WERI-Rb-1 (cell line): ENCODE measurements around the gene ATG16L2.

Experiments
- DNase-seq: peaks from one replicate; pipeline ENCODE4 v3.0.0-alpha.2; 2020
- H3K27ac ChIP-seq: fragments of 250-450 bp; sonication (Bioruptor Pico); 2 replicates; pipeline ENCODE4 v1.5.1; 2020; ENCODE audit warnings: mild to moderate bottlenecking, moderate library complexity
- H3K27me3 ChIP-seq: fragments of 250-450 bp; sonication (Bioruptor Pico); 2 replicates; pipeline ENCODE4 v1.5.1; 2021; ENCODE audit warnings: mild to moderate bottlenecking, low read depth, moderate library complexity; ENCODE audit not compliant: insufficient read depth, severe bottlenecking
- H3K36me3 ChIP-seq: fragments of 250-450 bp; sonication (Bioruptor Pico); 2 replicates; pipeline ENCODE4 v1.5.1; 2020; ENCODE audit warnings: mild to moderate bottlenecking, moderate library complexity
- H3K4me3 ChIP-seq: 2 replicates; pipeline ENCODE4 v1.5.1; 2011; ENCODE audit warnings: low read depth, mild to moderate bottlenecking, control low read depth, low read length
- H3K9me3 ChIP-seq: fragments of 250-450 bp; sonication (Bioruptor Pico); 2 replicates; pipeline ENCODE4 v1.5.1; 2021; ENCODE audit warnings: mild to moderate bottlenecking, moderate library complexity; ENCODE audit not compliant: severe bottlenecking
- CTCF ChIP-seq: IDR thresholded peaks from 2 replicates; pipeline ENCODE4 v1.5.1; 2011; ENCODE audit warnings: low read depth, mild to moderate bottlenecking, control low read depth, inconsistent platforms, low read length

Gene ATG16L2

GRCh38 chr11:72820439-72821139 is 6.4 kb downstream of the ATG16L2 start:
- no peak for TF ChIP-seq CTCF
- Histone ChIP-seq H3K27me3 (no peaks in the 10 kb centered on the region), H3K4me3 (no peak overlapping the region), H3K36me3 (peaks cover 19% of the 10 kb centered on the region), H3K9me3 (no peaks in the 10 kb centered on the region), H3K27ac (no peak overlapping the region)
- no peak for DNase-seq

- peak overlapping the region; percentile 58 for H3K27ac ChIP-seq
- H3K4me3 ChIP-seq, result peak overlapping the region; percentile 48
Observed at GRCh38 chr11:72821221-72821919, 7.2 kb downstream of the ATG16L2 start.

GRCh38 chr11:72821920-72822799 is 7.9 kb downstream of the ATG16L2 start:
- peak; percentile 45 for TF ChIP-seq CTCF
- H3K27ac ChIP-seq, result peak overlapping the region; percentile 58
- H3K27me3 ChIP-seq, result no peaks in the 10 kb centered on the region
- no peaks in the 10 kb centered on the region for H3K9me3 ChIP-seq
- DNase-seq, result peak; percentile 92
- H3K4me3 ChIP-seq, result peak overlapping the region; percentile 48
- H3K36me3 ChIP-seq, result peaks cover 18% of the 10 kb centered on the region

More at GRCh38 chr11:72821221-72821919, 7.2 kb downstream of the ATG16L2 start:
- TF ChIP-seq CTCF, result no peak
- Histone ChIP-seq H3K9me3 (no peaks in the 10 kb centered on the region), H3K36me3 (peaks cover 19% of the 10 kb centered on the region), H3K27me3 (no peaks in the 10 kb centered on the region)
- peak; percentile 35 for DNase-seq

GRCh38 chr11:72823105-72823804 is 9.0 kb downstream of the ATG16L2 start:
- peaks cover 9% of the 10 kb centered on the region for H3K36me3 ChIP-seq
- no peak for DNase-seq
- no peak overlapping the region for H3K27ac ChIP-seq
- no peak for TF ChIP-seq CTCF
- no peaks in the 10 kb centered on the region for H3K9me3 ChIP-seq
- H3K27me3 ChIP-seq, result no peaks in the 10 kb centered on the region
- no peak overlapping the region for H3K4me3 ChIP-seq

GRCh38 chr11:72824020-72824419 is 9.8 kb downstream of the ATG16L2 start:
- Histone ChIP-seq H3K4me3 (no peak overlapping the region), H3K36me3 (peaks cover 2% of the 10 kb centered on the region; the same call in 1 of the 2 replicates), H3K9me3 (no peaks in the 10 kb centered on the region), H3K27ac (no peak overlapping the region), H3K27me3 (no peaks in the 10 kb centered on the region)
- DNase-seq, result no peak
- no peak for TF ChIP-seq CTCF
